GM18951 (cell line): Measurements from ENCODE around the gene PTPRF.

Experiments used
- POLR2A ChIP-seq: IDR thresholded peaks from 4 replicates; pipeline ENCODE4 v1.6.1; 2011; ENCODE audit warnings: mild to moderate bottlenecking; ENCODE audit not compliant: insufficient read length, insufficient read depth; ENCODE audit errors: extremely low read depth
- in situ Hi-C: fragments of 300-500 bp; cut with MboI; formaldehyde crosslinking; loops from one replicate; pipeline ENCODE4 v1.12.0; 2022; ENCODE audit warnings: low sequenced_read_pairs, mixed read lengths, inconsistent platforms; ENCODE audit not compliant: unreplicated experiment

The PTPRF gene

DNA sequence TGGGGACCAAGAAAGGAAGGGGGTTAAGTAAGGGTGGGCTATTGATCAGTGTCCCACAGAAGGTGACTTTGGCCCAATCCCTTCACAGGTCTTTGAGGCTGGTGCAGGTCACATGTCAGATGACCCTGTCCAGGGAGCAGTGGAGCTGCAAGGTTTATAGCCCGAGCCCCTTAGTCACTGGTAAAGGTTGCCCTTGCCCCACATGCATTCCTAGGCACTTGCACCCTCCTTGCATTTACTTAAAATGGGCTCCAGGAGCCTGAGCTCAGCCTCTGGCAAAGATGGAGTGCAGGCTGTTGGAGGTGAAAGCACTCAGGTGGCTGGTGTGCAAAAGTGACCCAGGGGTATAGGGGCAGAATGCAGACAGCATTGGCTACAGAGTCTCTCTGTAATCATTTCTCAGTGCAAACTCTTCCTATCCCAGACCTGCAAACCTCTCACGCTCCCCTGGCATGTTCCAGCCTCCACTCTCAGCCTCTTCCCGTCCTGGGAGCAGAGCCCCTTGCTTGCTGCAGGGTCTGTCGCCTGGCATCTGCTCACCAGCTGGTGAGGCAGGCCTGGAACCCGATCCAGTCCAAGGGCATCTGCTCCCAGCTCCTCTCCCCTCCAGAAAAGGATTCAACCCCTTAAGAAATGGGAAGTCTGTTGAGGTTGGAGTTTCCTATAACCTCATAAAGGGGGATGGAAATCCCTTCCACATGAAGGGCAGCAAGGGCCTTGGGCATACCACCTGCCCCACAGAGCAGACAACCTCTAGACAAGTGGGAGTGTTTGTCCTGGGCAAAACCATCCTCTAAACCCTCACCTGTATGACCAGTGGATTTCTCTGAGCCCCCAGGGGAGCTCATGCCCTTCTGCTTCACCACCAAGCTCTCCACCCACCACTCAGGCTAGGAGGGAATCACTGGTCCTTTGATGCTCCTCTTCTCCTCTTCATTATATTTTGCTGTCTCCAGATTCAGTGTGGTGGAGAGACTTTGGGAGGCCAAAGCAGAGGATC is 23.1 kb upstream of the PTPRF start:
- in situ Hi-C loops, result no loop called here
- TF ChIP-seq POLR2A, result no peak

DNA sequence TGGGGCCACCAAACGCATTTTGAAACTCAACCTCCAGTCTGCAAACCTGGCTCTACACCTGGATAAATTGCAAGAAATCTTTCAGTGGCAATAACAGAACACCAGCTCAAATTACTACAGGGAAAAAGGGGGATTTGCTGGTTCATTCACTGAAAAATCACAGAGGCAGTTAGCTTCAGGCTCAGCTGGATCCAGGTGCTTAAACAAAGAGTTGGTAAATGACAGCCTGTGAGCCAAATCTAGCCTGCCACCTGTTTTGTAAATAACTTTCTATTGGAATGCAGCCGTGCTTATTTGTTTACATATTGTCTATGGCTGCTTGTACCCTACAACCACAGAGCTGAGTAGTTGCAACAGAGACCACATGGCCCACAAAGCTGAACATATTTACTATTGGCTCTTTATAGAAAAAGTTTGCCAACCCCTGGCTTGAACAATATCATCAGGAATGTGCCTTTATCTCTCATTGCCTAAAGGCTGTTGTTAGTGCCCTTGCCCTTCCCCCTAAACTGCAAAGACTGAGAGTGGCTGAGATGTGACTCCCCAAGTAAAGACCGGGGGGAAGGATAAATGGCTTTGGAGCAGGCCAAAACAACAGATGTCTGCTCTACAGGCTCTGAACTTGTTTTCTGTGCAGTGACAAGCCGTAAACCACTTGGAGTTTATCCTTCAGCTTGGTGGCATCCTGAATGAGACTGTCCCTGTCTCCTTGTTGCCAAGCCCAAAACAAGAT is 21.5 kb upstream of the PTPRF start:
- in situ Hi-C loops, result no loop called here
- no peak for TF ChIP-seq POLR2A

DNA sequence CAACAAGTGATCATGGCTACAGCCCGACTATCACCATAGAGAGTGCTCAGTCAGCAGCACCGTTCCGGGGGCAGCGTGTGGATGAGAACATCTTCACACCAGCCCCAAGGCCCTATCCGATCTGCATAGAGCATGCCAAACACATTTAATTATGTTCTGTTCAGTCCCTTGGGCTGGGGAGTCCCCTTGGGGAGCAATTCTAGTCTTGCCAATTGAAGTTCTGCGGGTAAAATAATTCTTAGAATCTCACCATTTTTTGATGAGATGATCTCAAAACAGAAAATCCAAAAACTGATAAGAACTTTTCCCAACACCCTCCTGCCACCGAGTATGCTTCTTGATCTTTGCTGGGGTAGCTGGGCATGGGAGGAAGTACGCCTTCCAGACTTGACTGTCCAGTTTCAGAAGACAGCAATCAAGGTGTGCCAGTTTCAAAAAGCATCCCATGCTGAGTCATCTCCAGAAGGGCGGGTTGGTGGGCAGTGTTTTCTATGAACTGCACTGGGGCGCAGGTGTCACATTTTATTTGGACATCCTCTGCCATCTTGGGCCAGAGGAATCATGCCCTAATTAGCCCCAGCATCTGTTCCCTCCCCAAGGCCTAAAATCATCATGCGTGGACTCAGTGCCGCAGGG is 20.8 kb upstream of the PTPRF start:
- in situ Hi-C loops, result no loop called here
- no peak for TF ChIP-seq POLR2A

DNA sequence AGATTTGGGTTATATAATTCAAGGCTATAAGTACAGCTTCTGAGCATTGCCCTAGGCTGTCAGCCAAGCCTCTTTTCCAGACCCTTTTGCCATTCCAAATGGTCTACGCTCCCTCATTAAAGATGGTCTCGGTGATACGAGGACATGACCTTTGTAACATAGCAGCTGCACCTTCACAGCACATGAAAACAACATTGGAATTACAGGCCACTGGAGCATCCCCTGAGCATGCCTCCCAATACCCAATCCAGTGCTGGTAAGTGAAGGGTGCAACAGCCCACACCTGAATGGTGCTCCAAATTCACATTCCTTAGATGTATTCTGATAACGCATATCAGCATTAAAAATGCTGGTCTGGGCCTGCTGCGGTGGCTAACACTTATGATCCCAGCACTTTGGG is 20.1 kb upstream of the PTPRF start:
- in situ Hi-C loops, result no loop called here
- TF ChIP-seq POLR2A, result no peak

DNA sequence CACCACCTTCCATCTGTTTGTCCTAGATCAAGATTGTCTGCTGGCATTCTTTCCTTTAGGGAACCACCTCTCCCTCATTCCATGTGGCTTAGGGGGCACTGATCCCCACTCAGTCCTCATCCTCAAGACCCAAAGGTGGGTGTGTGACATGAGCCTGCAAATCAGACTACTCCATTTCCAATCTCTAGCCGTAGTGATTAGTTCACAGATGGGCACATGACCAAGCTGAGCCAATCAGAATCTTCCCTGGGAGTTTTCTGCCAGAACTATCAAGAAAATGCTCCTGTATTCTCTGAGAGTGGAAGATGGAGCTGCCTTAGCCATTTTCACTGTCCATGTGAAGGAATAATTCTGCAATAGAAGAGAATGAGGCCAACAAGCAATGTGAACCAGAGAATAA is 19.3 kb upstream of the PTPRF start:
- in situ Hi-C loops, result no loop called here
- TF ChIP-seq POLR2A, result no peak

DNA sequence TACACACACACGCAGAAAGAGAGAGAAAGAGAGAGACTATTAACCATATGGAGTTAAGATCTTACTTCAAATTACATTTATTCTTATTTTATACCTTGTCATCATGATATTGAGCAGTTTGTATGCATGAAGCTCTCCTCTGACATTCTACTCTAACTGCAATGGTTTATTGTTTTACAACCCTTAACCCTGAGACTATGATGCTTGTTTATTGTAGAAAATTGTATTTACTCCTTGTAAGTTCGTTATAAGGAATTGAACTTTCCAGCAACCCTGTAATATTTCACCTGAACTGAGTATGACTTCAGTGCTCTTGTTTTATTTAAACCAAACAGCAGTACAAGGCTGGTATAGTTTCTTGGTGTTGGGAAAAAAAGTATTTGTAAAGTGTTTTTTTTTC is 18.6 kb upstream of the PTPRF start:
- no peak for TF ChIP-seq POLR2A
- in situ Hi-C loops, result no loop called here

DNA sequence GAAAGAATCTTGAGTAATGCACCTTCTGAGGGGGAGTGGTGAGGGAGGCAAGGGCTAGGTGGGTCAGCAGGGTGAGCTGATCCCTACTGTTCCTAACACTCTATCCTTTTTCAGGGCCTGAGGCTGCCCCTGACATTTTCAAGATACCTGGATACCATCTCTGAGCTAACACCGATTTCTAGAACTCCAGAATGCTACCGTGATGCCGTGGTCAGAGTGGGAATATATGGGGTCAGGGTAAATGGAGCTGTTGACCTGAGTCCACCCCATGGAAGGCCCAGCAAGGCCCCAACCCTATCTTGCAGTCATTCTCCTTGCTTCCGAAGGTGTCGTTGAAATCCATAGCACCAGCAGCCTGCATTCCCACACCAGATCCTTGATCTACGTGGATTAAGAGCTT is 18.0 kb upstream of the PTPRF start:
- in situ Hi-C loops, result no loop called here
- TF ChIP-seq POLR2A, result no peak

DNA sequence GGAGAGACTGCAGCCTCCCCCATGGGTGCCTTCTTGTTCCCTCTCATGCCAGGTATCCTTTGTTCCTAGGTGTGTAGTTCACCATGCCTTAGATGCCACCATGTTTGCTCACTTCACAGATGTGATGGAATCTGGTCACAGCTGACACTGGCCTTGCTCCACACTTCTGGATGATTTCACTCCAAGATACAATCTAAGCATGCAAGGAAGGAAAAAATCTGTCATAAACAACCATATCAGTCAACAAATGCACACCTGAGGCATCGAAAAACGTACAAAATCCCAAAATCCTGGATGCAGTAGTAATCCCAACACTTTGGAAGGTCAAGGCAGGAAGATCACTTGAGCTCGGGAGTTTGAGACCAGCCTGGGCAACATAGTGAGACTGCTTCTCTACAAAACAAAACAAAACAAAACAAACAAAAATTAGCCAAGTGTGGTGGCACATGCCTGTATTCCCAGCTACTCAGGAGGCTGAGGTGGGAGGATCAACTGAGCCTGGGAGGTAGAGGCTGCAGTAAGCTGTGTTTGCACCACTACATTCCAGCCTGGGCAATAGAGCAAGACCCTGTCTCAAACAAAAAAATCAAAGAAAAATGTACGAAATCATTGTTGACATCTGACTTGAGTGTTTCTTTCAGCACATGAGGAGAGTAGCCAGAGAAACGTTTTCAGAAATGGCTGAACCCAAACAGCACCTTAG is 17.1 kb upstream of the PTPRF start:
- in situ Hi-C loops, result no loop called here
- no peak for TF ChIP-seq POLR2A

DNA sequence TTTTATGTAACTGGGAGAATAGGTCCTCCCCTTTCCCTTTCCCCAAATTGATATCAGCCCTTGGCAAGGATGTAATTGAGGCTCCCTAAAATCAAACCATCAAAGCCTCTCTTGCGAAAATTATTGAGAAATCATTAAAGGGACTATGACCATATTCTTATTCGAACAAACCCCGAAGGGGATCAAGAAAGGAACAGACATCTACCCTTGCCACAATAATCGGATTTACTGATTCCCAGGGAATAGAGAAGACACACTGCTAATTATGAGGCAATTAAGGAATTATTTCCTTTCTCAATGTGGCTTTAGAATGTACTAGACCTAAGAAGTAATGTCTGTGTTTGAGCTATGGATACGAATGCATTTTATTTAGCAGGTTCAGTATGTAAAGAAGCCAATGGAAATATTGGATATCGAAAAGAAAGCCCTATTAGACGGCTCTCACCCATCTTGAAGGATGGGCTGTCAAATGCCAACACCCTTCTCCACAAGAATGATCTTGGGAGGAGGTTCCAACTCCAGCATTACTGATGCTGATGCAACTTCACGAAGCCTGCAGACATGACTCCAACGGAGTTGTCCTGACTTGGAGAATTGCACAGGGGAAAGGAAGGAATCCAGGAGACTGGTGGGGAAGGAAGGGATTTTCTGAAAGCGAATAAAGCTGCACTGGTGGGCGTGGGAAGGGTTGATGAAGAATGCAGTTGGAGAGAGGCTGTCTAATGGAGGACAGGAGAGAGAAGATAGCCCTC is 11.6 kb upstream of the PTPRF start:
- no peak for TF ChIP-seq POLR2A
- in situ Hi-C loops, result no loop called here

DNA sequence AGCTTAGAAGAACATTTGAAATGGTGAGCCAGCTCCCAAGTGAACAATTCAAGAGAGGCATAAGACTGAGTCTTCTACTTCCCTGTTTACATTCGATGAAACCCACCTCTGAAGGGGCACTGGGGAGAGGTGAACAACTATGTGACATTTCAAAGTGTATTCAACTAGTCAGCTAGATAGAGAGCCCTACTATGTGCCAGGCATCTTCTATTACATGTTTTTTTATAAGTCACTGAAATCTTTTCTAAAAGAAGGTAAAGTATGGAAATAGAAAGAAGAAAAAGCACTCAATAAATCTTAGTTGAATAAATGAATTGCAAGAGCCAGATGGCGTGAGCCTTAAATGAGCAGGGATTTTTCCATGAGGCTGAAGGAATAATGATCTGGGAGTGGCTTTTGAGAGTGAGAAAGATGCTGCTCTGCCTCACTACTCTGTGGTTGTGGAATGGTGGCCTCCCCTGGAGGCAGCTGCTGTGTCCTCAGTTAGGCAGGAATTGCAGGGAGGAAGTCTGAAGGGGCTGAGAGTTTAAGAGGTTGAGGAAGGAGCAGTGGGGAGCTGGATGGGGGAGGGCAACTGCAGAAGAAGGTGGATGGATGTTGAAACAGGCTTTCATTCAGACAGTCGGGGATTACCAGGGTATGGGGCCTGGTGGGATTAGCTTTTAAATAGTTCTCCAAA is 10.4 kb upstream of the PTPRF start:
- in situ Hi-C loops, result no loop called here
- no peak for TF ChIP-seq POLR2A

DNA sequence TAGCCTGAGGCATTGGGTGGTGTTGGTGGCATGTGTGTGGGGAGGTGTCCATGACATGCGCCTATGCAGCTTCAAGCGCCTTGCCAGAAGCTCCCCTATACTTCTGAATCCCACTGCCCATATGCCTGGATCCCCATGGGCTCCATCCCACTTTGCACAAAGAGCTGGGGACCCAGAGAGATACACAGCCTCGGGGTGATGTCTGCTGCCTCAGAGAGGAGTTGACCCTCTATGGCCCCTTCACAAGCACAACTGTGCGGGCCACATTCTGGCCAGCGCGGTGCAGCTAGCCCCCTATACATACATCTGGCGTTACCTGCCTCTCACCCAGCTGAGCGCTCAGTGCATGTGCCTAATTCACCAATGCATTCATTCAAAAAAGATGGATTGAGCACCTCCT is 9.6 kb upstream of the PTPRF start:
- in situ Hi-C loops, result no loop called here
- TF ChIP-seq POLR2A, result no peak

DNA sequence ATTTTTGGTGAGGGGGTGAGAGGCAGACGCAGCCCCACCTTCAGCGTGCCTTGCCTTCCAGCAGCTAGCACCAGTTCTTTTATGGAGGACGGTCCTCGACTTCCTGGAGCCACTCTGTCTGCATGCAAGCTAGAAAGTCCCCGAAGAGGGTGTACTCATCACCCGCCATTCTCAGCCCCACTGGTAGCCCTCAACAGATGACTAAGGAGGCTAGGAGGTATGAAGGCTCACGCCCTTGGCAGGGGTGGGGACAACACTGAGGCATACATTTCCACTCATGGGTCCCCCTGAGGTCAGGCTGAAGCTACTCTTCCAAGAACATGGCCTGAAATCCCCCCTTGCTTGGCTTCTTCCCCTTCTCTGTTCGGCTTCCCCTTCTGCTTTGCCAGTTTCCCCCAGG is 8.9 kb upstream of the PTPRF start:
- in situ Hi-C loops, result no loop called here

DNA sequence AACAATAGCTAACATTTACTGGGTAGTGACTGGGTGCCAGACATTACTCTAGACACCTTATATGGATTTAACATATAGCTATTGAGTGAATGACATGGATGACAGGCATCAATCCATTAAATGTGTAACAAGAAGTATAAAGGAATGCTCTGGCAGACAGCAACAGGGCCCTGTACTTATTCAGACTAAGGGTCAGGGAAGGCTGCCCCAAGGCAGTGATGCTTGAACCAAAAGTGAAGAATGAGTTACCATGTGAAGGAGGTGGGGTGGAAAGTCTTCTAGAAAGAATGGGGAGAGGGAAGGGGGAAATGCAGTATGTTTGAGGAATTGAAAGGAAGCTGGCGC is 8.3 kb upstream of the PTPRF start:
- TF ChIP-seq POLR2A, result no peak
- in situ Hi-C loops, result no loop called here

More for the DNA sequence above, 8.9 kb upstream of the PTPRF start:
- no peak for TF ChIP-seq POLR2A
